ENCODE measurements around the gene USP54.

DNA sequence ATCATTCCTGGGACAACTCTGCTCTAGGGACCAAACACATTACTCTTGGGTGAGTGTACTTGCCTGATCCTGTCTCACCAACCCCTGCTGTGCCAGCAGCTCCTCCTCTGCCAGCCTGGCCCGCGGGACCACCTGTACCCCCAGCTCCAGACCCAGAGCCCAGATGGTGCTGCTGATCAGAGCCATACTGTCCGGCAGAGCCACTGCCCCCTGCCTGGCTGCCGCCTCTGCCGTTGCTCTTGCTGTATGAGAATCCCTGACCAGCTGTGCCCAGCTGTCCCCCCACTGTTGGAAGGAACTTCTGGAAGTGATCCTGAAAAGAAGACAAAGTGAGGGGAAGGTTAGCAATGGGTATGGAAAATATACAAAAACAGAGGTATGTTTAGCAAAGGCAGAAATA is 43.3 kb upstream of the USP54 start:
- TF ChIP-seq, protein P1, sequence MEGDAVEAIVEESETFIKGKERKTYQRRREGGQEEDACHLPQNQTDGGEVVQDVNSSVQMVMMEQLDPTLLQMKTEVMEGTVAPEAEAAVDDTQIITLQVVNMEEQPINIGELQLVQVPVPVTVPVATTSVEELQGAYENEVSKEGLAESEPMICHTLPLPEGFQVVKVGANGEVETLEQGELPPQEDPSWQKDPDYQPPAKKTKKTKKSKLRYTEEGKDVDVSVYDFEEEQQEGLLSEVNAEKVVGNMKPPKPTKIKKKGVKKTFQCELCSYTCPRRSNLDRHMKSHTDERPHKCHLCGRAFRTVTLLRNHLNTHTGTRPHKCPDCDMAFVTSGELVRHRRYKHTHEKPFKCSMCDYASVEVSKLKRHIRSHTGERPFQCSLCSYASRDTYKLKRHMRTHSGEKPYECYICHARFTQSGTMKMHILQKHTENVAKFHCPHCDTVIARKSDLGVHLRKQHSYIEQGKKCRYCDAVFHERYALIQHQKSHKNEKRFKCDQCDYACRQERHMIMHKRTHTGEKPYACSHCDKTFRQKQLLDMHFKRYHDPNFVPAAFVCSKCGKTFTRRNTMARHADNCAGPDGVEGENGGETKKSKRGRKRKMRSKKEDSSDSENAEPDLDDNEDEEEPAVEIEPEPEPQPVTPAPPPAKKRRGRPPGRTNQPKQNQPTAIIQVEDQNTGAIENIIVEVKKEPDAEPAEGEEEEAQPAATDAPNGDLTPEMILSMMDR (IDR thresholded peaks at IDR 0.05), result no peak
- no peak for TF ChIP-seq POLR2A (IDR thresholded peaks at IDR 0.05)

Data from lower leg skin (tissue), 3 donors.